WERI-Rb-1 (cell line): ENCODE data around the gene EFNB1.

Experiments used
- DNase-seq: peaks from one replicate; pipeline ENCODE4 v3.0.0-alpha.2; 2020
- H3K27ac ChIP-seq: fragments of 250-450 bp; sonication (Bioruptor Pico); 2 replicates; pipeline ENCODE4 v1.5.1; 2020; ENCODE audit warnings: mild to moderate bottlenecking, moderate library complexity
- H3K27me3 ChIP-seq: fragments of 250-450 bp; sonication (Bioruptor Pico); 2 replicates; pipeline ENCODE4 v1.5.1; 2021; ENCODE audit warnings: mild to moderate bottlenecking, low read depth, moderate library complexity; ENCODE audit not compliant: insufficient read depth, severe bottlenecking
- H3K36me3 ChIP-seq: fragments of 250-450 bp; sonication (Bioruptor Pico); 2 replicates; pipeline ENCODE4 v1.5.1; 2020; ENCODE audit warnings: mild to moderate bottlenecking, moderate library complexity
- H3K4me3 ChIP-seq: 2 replicates; pipeline ENCODE4 v1.5.1; 2011; ENCODE audit warnings: low read depth, mild to moderate bottlenecking, control low read depth, low read length
- H3K9me3 ChIP-seq: fragments of 250-450 bp; sonication (Bioruptor Pico); 2 replicates; pipeline ENCODE4 v1.5.1; 2021; ENCODE audit warnings: mild to moderate bottlenecking, moderate library complexity; ENCODE audit not compliant: severe bottlenecking
- TF ChIP-seq, protein P1 (sequence below): IDR thresholded peaks from 2 replicates; pipeline ENCODE4 v1.5.1; 2011; ENCODE audit warnings: low read depth, mild to moderate bottlenecking, control low read depth, inconsistent platforms, low read length

The EFNB1 gene

DNA sequence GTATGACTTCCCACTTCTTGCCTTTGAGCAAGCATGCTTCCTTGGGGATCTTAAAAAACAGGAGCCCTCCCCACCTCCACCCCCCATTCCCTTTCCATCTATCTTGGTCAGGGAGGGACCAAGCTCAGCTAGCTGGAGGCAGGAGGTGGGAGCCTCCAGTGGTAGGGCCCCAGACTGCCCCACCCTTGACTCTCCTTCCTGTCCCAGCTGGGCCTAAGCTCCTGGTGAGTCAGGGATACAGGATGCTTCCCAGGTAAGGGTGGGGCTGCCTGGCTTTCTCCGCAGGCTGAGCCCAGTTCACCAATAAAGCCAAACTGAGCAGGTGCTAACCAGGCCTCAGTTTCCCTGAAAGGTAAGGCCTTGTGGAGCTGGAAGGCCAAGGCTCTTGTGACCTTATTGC lies 15.2 kb downstream of the EFNB1 start:
- H3K9me3 ChIP-seq: no peaks in the 10 kb centered on the region
- TF ChIP-seq, protein P1, sequence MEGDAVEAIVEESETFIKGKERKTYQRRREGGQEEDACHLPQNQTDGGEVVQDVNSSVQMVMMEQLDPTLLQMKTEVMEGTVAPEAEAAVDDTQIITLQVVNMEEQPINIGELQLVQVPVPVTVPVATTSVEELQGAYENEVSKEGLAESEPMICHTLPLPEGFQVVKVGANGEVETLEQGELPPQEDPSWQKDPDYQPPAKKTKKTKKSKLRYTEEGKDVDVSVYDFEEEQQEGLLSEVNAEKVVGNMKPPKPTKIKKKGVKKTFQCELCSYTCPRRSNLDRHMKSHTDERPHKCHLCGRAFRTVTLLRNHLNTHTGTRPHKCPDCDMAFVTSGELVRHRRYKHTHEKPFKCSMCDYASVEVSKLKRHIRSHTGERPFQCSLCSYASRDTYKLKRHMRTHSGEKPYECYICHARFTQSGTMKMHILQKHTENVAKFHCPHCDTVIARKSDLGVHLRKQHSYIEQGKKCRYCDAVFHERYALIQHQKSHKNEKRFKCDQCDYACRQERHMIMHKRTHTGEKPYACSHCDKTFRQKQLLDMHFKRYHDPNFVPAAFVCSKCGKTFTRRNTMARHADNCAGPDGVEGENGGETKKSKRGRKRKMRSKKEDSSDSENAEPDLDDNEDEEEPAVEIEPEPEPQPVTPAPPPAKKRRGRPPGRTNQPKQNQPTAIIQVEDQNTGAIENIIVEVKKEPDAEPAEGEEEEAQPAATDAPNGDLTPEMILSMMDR: no peak
- no peak for DNase-seq
- peaks cover 6% of the 10 kb centered on the region for H3K27me3 ChIP-seq
- H3K27ac ChIP-seq: no peak overlapping the region
- H3K4me3 ChIP-seq: no peak overlapping the region
- no peaks in the 10 kb centered on the region for H3K36me3 ChIP-seq

DNA sequence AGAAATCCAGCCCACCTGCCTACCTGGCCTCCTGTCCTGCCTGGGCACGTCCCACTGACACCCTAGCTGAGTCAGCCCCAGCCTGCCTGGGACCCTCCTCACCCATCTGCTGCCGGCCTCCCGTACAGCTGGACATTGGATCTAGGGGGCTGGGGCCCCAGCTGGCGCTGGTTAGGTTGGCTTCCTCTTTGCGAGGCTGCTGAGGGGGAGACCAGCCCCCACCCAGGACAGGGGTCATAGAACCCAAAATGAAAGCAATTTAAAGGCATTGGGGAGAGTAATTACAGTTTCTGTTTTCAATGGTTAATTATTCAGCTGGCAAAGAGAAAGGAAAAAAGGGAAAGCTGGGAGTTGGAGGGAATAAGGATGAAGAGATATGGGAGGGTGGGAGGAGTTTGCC lies 15.8 kb downstream of the EFNB1 start:
- no peaks in the 10 kb centered on the region for H3K36me3 ChIP-seq
- H3K9me3 ChIP-seq: no peaks in the 10 kb centered on the region
- H3K4me3 ChIP-seq: no peak overlapping the region
- DNase-seq: peak; percentile 45
- H3K27me3 ChIP-seq: peaks cover 6% of the 10 kb centered on the region
- no peak overlapping the region for H3K27ac ChIP-seq
- TF ChIP-seq, protein P1: no peak

- no peaks in the 10 kb centered on the region for H3K9me3 ChIP-seq
- peaks cover 8% of the 10 kb centered on the region for H3K27me3 ChIP-seq
- H3K4me3 ChIP-seq: no peak overlapping the region
- TF ChIP-seq, protein P1: no peak
- DNase-seq: no peak
- no peaks in the 10 kb centered on the region for H3K36me3 ChIP-seq
- H3K27ac ChIP-seq: peak overlapping the region; percentile 49
Observed at GRCh38 chrX:68846536-68846935, 17.7 kb downstream of the EFNB1 start.

DNA sequence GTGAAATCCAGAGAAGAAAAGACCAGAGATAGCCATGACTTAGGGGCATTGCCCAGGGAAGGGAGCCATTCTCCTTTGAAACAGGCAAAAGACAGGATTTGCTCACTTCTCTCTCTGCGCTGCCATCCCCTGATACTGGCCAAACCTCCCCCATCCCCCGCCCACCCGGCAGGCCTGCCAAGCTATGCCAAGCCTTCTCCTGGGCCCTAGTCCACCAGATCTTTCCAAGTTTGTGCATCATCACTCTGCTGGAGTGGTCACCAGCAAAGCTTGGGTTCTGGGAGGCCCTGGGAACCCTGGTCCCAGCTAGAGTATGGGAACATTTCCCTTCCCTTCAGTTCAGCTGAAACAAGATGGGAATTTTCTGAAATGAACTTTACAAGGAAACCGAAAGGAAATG lies 18.4 kb downstream of the EFNB1 start:
- Histone ChIP-seq H3K27ac (no peak overlapping the region), H3K4me3 (no peak overlapping the region), H3K27me3 (peaks cover 8% of the 10 kb centered on the region), H3K36me3 (no peaks in the 10 kb centered on the region), H3K9me3 (no peaks in the 10 kb centered on the region)
- TF ChIP-seq, protein P1: no peak
- DNase-seq: no peak

DNA sequence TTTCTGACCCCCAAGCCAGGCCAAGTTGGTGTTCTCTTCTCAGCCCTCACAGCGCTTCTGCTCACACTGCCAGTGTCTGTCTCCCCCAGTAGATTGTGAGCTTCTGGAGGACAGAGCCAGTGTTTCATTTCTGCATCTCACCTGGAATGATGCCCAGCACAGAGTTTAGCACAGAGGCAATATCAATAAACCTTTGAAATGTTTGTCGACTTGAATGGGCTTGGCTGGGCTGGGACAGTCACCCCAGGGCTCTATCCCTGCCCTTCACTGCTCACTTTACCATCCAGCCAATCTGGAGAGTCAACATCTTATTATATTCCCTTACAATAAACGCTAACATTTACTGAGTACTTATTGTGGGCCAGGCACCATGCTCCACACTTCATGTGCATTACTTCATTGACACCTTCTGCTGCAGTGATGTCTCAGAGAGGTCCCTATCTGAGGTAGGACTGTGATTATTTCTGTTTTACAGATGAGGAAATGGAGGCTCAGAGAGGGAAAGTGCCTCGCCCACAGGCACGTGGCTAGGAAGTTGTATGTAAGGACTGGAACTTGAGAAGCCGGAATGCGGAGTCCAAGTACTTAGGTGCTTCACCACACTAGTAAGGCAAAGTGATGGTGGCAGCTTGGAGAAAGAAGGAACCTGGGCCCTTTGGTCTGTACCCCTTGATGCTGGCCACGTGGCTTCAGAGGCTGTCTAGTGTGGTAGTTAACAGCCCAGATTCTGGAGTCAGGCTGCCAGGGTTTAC lies 19.5 kb downstream of the EFNB1 start:
- peaks cover 8% of the 10 kb centered on the region for H3K27me3 ChIP-seq
- TF ChIP-seq, protein P1: no peak
- H3K4me3 ChIP-seq: no peak overlapping the region
- H3K9me3 ChIP-seq: no peaks in the 10 kb centered on the region
- no peaks in the 10 kb centered on the region for H3K36me3 ChIP-seq
- DNase-seq: no peak
- no peak overlapping the region for H3K27ac ChIP-seq

DNA sequence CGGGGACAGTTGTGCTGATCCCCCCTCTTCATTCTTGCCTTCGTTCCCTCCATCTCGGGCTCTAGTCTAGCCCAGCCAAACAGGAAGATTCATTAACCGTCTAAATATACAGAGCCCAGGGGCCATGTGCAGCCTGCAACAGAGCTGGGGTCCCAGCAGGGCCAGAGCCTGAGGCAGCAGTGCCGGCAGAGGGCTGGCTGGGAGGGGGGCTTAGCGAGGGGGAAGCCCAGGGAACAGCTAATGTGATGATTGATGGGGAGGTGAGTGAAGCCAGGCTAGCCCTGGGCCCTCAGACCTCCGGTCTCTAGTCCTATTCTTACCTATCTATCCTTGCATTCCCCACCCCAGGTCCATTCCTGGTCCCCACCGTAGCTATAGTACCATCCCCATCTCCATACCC lies 22.3 kb downstream of the EFNB1 start:
- Histone ChIP-seq H3K36me3 (no peaks in the 10 kb centered on the region), H3K4me3 (no peak overlapping the region), H3K27ac (no peak overlapping the region), H3K27me3 (peaks cover 7% of the 10 kb centered on the region), H3K9me3 (no peaks in the 10 kb centered on the region)
- TF ChIP-seq, protein P1: no peak
- no peak for DNase-seq
